Left ventricle myocardium inferior (tissue), 1 donor: ENCODE measurements around the gene MAS1L. TPM values are rescaled to one million over a fixed set of nuclear protein-coding genes. Genes with fewer than 3 reads are reported as not detected.

ENCODE experiments used
- DNase-seq: peaks from one replicate; pipeline ENCODE4 v3.0.0-alpha.2; 2020
- H3K27ac ChIP-seq: fragments of 200-600 bp; replicated peaks from 2 replicates; pipeline ENCODE4 v1.8.0; 2021
- H3K27me3 ChIP-seq: fragments of 200-600 bp; 2 replicates; pipeline ENCODE4 v1.8.0; 2021; ENCODE audit warnings: low read depth
- H3K36me3 ChIP-seq: fragments of 200-600 bp; 2 replicates; pipeline ENCODE4 v1.8.0; 2021
- H3K4me1 ChIP-seq: fragments of 200-600 bp; 2 replicates; pipeline ENCODE4 v1.8.0; 2021
- H3K4me3 ChIP-seq: fragments of 200-600 bp; 2 replicates; pipeline ENCODE4 v1.8.0; 2021; ENCODE audit warnings: mild to moderate bottlenecking, moderate library complexity
- H3K9me3 ChIP-seq: fragments of 200-600 bp; replicated peaks from 2 replicates; pipeline ENCODE4 v1.8.0; 2021
- CTCF ChIP-seq: fragments of 200-600 bp; IDR thresholded peaks from 2 replicates; pipeline ENCODE4 v1.8.0; 2021; ENCODE audit warnings: antibody characterized with exemption, mild to moderate bottlenecking, borderline replicate concordance
- intact Hi-C: fragments of 100-400 bp; cut with micrococcal nuclease; formaldehyde crosslinking; loops from one replicate; pipeline ENCODE4 v1.11.0; 2022
- total RNA-seq: library from RNA; stranded (reverse); fragmentation: NEBNext Ultra II Directional; extraction: Animal tissue kit (Norgen Biotek cat#: 25700); gene quantifications from one replicate; pipeline ENCODE4 v1.2.1, GENCODE V29; 2021
- donor health status: DM: no; HTN: yes; CAD: no; lungs with severe emphysema.

MAS1L gene
- total RNA-seq, 1 donor from 2014 or later: not detected

GRCh38 chr6:29519291-29520010 lies 31.7 kb upstream of the MAS1L start:
- Histone ChIP-seq H3K27me3 (peaks cover 12% of the 10 kb centered on the region), H3K4me3 (no peak overlapping the region), H3K36me3 (no peaks in the 10 kb centered on the region), H3K27ac (no peak overlapping the region), H3K9me3 (no peaks in the 10 kb centered on the region), H3K4me1 (no peaks in the 10 kb centered on the region)
- intact Hi-C loops: no loop called here
- no peak for TF ChIP-seq CTCF
- DNase-seq: no peak

- Histone ChIP-seq H3K4me3 (no peak overlapping the region), H3K4me1 (no peaks in the 10 kb centered on the region), H3K27me3 (peaks cover 12% of the 10 kb centered on the region), H3K27ac (no peak overlapping the region), H3K36me3 (no peaks in the 10 kb centered on the region), H3K9me3 (no peaks in the 10 kb centered on the region)
- no peak for TF ChIP-seq CTCF
- intact Hi-C loops: no loop called here
- DNase-seq: no peak
These were observed 30.1 kb upstream of the MAS1L start for GRCh38 chr6:29517728-29518440.

- no peaks in the 10 kb centered on the region for H3K4me1 ChIP-seq
- H3K9me3 ChIP-seq: no peaks in the 10 kb centered on the region
- no peaks in the 10 kb centered on the region for H3K36me3 ChIP-seq
- no peak overlapping the region for H3K27ac ChIP-seq
- intact Hi-C loops: no loop called here
- no peak for DNase-seq
- H3K27me3 ChIP-seq: peaks cover 12% of the 10 kb centered on the region
- no peak for TF ChIP-seq CTCF
- H3K4me3 ChIP-seq: no peak overlapping the region
These were observed 29.5 kb upstream of the MAS1L start for GRCh38 chr6:29517245-29517644.

- Histone ChIP-seq H3K27ac (no peak overlapping the region), H3K4me3 (no peak overlapping the region)
- intact Hi-C loops: no loop called here
These were observed 28.4 kb upstream of the MAS1L start for GRCh38 chr6:29516108-29516507.

GRCh38 chr6:29510746-29511300 lies 23.1 kb upstream of the MAS1L start:
- no peak for DNase-seq
- H3K27me3 ChIP-seq: peaks cover 27% of the 10 kb centered on the region
- intact Hi-C loops: no loop called here
- H3K9me3 ChIP-seq: no peaks in the 10 kb centered on the region
- no peak overlapping the region for H3K27ac ChIP-seq
- no peak for TF ChIP-seq CTCF
- no peaks in the 10 kb centered on the region for H3K36me3 ChIP-seq
- H3K4me1 ChIP-seq: no peaks in the 10 kb centered on the region
- H3K4me3 ChIP-seq: no peak overlapping the region

More at GRCh38 chr6:29516108-29516507, 28.4 kb upstream of the MAS1L start:
- TF ChIP-seq CTCF: no peak
- H3K27me3 ChIP-seq: peaks cover 12% of the 10 kb centered on the region
- no peak for DNase-seq
- H3K4me1 ChIP-seq: no peaks in the 10 kb centered on the region
- no peaks in the 10 kb centered on the region for H3K36me3 ChIP-seq
- H3K9me3 ChIP-seq: no peaks in the 10 kb centered on the region
